SK-N-MC (cell line): ENCODE data around the gene ERGIC3.

Source experiments
- EZH2 ChIP-seq: fragments of 200-600 bp; sonication (generic); IDR thresholded peaks from one replicate; pipeline ENCODE4 v1.6.1; 2017; ENCODE audit warnings: antibody characterized with exemption
- POLR2AphosphoS5 ChIP-seq: IDR thresholded peaks from 2 replicates; pipeline ENCODE4 v1.6.1; 2012; ENCODE audit warnings: mild to moderate bottlenecking, low read depth, low read length, borderline replicate concordance

DNA sequence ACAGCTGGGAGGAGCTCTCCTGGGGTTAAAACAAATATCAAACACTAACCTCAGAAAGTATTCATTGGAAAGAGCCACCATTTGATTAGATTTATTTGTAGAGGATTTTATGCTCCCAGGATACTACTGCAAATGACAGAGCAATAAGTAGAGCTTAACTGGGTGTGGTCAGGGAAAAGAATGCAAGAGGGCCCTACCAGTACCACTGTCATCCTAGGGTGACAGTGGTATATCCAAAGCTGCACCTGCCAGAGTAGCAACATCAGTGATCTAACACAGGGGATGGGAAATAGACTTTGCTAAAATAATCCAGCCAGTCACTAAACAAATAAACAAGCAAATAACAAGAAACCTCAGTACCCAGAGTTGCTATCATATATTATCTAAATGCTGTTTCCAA lies 29.7 kb downstream of the ERGIC3 start:
- TF ChIP-seq EZH2 (no peak), POLR2AphosphoS5 (no peak)
